ENCODE measurements around the gene IRF4.

Gene IRF4

GRCh38 chr6:456887-457286 lies 65.3 kb downstream of the IRF4 start:
- no peak overlapping the region for H2AFZ ChIP-seq (ENCODE audit: insufficient read depth, low read length, poor library complexity)
- WGBS (ENCODE audit: extremely low coverage, insufficient coverage, insufficient read length) = no CpG with 5 or more reads among the region's 4 CpGs
- H3K18ac ChIP-seq (ENCODE audit: low read length) = no peak overlapping the region
- no peak overlapping the region for H2AK5ac ChIP-seq (ENCODE audit: low read length)
- no peak overlapping the region for H3K27ac ChIP-seq (ENCODE audit: low read depth, low read length)
- no peak overlapping the region for H3K4me2 ChIP-seq (ENCODE audit: low read length)
- no peak overlapping the region for H3K4me3 ChIP-seq (ENCODE audit: low read depth, low read length)
- H3K14ac ChIP-seq (ENCODE audit: low read length) = no peak overlapping the region
- no peak for DNase-seq
- H3K9ac ChIP-seq (ENCODE audit: low read length) = no peak overlapping the region
- no peaks in the 10 kb centered on the region for H3K79me2 ChIP-seq (ENCODE audit: control insufficient read depth, insufficient read depth, low read length, poor library complexity)
- H2BK120ac ChIP-seq (ENCODE audit: insufficient read depth, low read length, poor library complexity) = no peak overlapping the region
- H3K4me1 ChIP-seq (ENCODE audit: control insufficient read depth in 1 of 2, insufficient read depth in 2 of 2, low read length in 2 of 2) = no peaks in the 10 kb centered on the region
- H2BK12ac ChIP-seq (ENCODE audit: low read length) = no peak overlapping the region
- peaks cover 2% of the 10 kb centered on the region for H3K9me3 ChIP-seq (ENCODE audit: insufficient read depth, low read depth, low read length)
- no peaks in the 10 kb centered on the region for H3K79me1 ChIP-seq (ENCODE audit: low read length)
- no peaks in the 10 kb centered on the region for H3K27me3 ChIP-seq (ENCODE audit: insufficient read depth, low read length)
- no peak overlapping the region for H4K91ac ChIP-seq (ENCODE audit: low read depth, low read length)
- no peak overlapping the region for H3K4ac ChIP-seq (ENCODE audit: low read depth, low read length)
- no peaks in the 10 kb centered on the region for H3K36me3 ChIP-seq (ENCODE audit: control insufficient read depth in 1 of 2, insufficient read depth in 2 of 2, low read length in 2 of 2)
- H2BK5ac ChIP-seq (ENCODE audit: low read depth, low read length, poor library complexity) = no peak overlapping the region
- no peak overlapping the region for H4K8ac ChIP-seq (ENCODE audit: low read depth, low read length)
- H4K12ac ChIP-seq (ENCODE audit: low read depth, low read length) = no peak overlapping the region
- no peak overlapping the region for H3K23ac ChIP-seq (ENCODE audit: low read length)

Data from trophoblast cell (in vitro differentiated cells and primary cell).